AG04449 (cell line): ENCODE measurements around the gene SH2D3C.

Source experiments
- CTCF ChIA-PET: fragments of 350-600 bp; formaldehyde crosslinking; extraction: SDS; loops from one replicate; lab custom pipeline; 2021; ENCODE audit warnings: antibody characterized with exemption; lab: Yijun Ruan, JAX
- POLR2A ChIA-PET: fragments of 400-600, 350-600 bp; formaldehyde crosslinking; extraction: SDS; loops from one replicate; lab custom pipeline; 2020; ENCODE audit warnings: antibody characterized with exemption, inconsistent platforms; lab: Yijun Ruan, JAX
- DNase-seq: peaks from one replicate; pipeline ENCODE4 v3.0.0-alpha.2; 2010; ENCODE audit warnings: low read depth, low spot score
- H3K4me3 ChIP-seq: 2 replicates; pipeline ENCODE4 v1.5.1; 2011; ENCODE audit warnings: low read depth, mild to moderate bottlenecking, control low read depth, low read length
- CTCF ChIP-seq: IDR thresholded peaks from one replicate; pipeline ENCODE4 v1.5.1; 2011; ENCODE audit warnings: mild to moderate bottlenecking, moderate library complexity, low read length, control low read depth, inconsistent platforms; ENCODE audit not compliant: insufficient read depth; ENCODE audit errors: missing control alignments

Gene SH2D3C

GRCh38 chr9:127751269-127752054, 27.0 kb downstream of the SH2D3C start:
- no peak overlapping the region for H3K4me3 ChIP-seq
- DNase-seq = no peak
- CTCF ChIA-PET = interaction anchor here (0.5 to 1.4 kb wide), 2 partner anchors 16 to 132 kb away, joined by 3 read pairs; partner anchors contain the start of gene TOR2A
- POLR2A ChIA-PET = no interaction called here
- no peak for TF ChIP-seq CTCF

GRCh38 chr9:127749090-127749787, 29.2 kb downstream of the SH2D3C start:
- ChIA-PET POLR2A (no interaction called here), CTCF (interaction anchor here (0.5 to 1.5 kb wide), 3 partner anchors 14 to 26 kb away, joined by 3 to 6 read pairs (median 3); partner anchors contain the start of gene TOR2A)
- no peak overlapping the region for H3K4me3 ChIP-seq
- no peak for DNase-seq
- no peak for TF ChIP-seq CTCF

GRCh38 chr9:127746959-127747569, 31.4 kb downstream of the SH2D3C start:
- TF ChIP-seq CTCF = no peak
- H3K4me3 ChIP-seq = no peak overlapping the region
- POLR2A ChIA-PET = interaction anchor here (0.6 kb wide), 1 partner anchor 14 kb away, joined by 5 read pairs; no protein-coding TSS in a partner anchor
- DNase-seq = no peak
- CTCF ChIA-PET = no interaction called here

GRCh38 chr9:127744398-127745110, 33.9 kb downstream of the SH2D3C start:
- no peak overlapping the region for H3K4me3 ChIP-seq
- no peak for TF ChIP-seq CTCF
- POLR2A ChIA-PET = interaction anchor here (0.5 to 0.8 kb wide), 2 partner anchors 21 to 47 kb away, joined by 3 read pairs; no protein-coding TSS in a partner anchor
- CTCF ChIA-PET = interaction anchor here (1.5 to 4.7 kb wide), 4 partner anchors 9 to 177 kb away, joined by 5 to 30 read pairs (median 8); partner anchors contain the start of genes CDK9 and TOR2A
- DNase-seq = no peak

GRCh38 chr9:127742435-127743088, 35.9 kb downstream of the SH2D3C start:
- TF ChIP-seq CTCF = no peak
- peak overlapping the region; percentile 51 for H3K4me3 ChIP-seq

More at GRCh38 chr9:127742435-127743088, 35.9 kb downstream of the SH2D3C start:
- ChIA-PET CTCF (interaction anchor here (0.6 to 9.5 kb wide), 12 partner anchors 7 to 217 kb away, joined by 3 to 115 read pairs (median 4); partner anchors contain the start of genes CDK9 and TOR2A), POLR2A (no interaction called here)
- DNase-seq = no peak
